Adipocyte (in vitro differentiated cells): ENCODE data around the gene RSPH10B2.
"Not testable (repeated sequence)": the region's sequence is repeated elsewhere in the genome, so short reads cannot be mapped to it uniquely, and the experiment has no call there.

Source experiments
- DNase-seq: peaks from one replicate; pipeline ENCODE4 v3.0.0-alpha.2; 2015; ENCODE audit warnings: low read depth
- H3K27me3 ChIP-seq: replicated peaks from 2 replicates; pipeline ENCODE4 v1.7.0; 2013; ENCODE audit warnings: mild to moderate bottlenecking, low read length, moderate library complexity; ENCODE audit not compliant: control insufficient read depth, insufficient read depth
- H3K36me3 ChIP-seq: 2 replicates; pipeline ENCODE4 v1.7.0; 2013; ENCODE audit warnings: low read length, mild to moderate bottlenecking, moderate library complexity; ENCODE audit not compliant: control insufficient read depth, insufficient read depth, severe bottlenecking
- H3K4me1 ChIP-seq: 2 replicates; pipeline ENCODE4 v1.7.0; 2013; ENCODE audit warnings: mild to moderate bottlenecking, low read length, moderate library complexity; ENCODE audit not compliant: control insufficient read depth, insufficient read depth
- H3K4me3 ChIP-seq: 2 replicates; pipeline ENCODE4 v1.7.0; 2013; ENCODE audit warnings: mild to moderate bottlenecking, low read length, moderate library complexity
- H3K9ac ChIP-seq: 2 replicates; pipeline ENCODE4 v1.7.0; 2013; ENCODE audit warnings: mild to moderate bottlenecking, low read length, moderate library complexity
- H3K9me3 ChIP-seq: 2 replicates; pipeline ENCODE4 v1.7.0; 2013; ENCODE audit warnings: mild to moderate bottlenecking, low read length, moderate library complexity; ENCODE audit not compliant: control insufficient read depth

The RSPH10B2 gene

DNA sequence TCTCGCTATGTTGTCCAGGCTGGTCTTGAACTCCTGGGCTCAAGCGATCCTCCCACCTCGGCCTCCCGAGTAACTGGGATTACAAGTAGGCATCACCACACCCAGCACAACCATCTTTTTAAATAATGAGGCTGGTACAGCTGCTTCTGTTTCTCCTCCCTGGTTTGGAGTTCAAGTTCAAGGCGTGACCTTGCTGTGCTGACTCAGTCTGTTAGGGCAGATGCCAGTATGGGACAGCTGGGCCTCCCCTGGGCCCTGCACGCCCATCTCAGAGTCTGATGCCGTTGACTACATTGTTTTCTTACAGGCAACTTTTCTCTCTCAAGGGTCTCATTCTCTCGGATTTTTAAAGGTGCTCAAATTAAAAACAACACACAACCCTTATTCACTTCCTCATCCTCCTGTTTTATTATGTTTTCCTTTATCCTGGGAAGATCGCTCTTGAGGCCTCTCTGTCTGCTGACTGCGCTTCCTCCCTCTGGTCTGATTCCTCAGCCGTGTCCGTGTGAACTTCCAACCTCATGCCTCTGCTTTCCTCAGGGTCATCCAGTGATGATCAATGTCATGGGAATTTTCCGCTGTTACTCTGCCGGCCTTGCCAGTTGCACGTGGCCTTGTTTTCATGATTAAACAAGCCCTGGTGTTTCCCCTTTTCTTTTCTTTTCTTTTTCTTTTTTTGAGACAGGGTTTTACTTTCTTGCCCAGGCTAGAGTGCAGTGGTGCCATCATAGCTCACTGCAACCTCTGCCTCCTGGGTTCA lies 38.4 kb downstream of the RSPH10B2 start:
- H3K9ac ChIP-seq, H3K27me3 ChIP-seq, H3K9me3 ChIP-seq, H3K36me3 ChIP-seq, H3K4me1 ChIP-seq, H3K4me3 ChIP-seq, DNase-seq: not testable (repeated sequence)

DNA sequence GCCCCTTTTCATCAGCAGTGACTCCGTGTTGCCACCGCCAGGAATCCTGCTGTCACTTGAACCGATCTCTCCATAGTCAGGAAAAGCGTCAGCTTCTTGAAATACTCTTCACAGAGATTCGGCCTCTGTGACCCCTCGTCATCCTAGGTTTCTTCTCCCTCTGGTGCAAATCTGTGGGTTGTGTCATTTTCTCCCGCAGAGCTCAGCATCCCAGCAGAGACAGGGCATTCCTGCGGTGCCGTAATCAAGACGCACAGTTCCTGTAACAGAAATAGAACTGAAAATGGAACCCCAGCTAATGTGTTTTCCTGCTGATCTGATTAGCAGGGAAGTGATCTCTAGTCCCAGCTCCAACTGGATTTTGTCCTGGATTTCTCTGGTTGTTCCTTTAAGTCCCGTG lies 40.4 kb downstream of the RSPH10B2 start:
- H3K9ac ChIP-seq, H3K27me3 ChIP-seq, DNase-seq, H3K36me3 ChIP-seq, H3K4me1 ChIP-seq, H3K9me3 ChIP-seq, H3K4me3 ChIP-seq: not testable (repeated sequence)

DNA sequence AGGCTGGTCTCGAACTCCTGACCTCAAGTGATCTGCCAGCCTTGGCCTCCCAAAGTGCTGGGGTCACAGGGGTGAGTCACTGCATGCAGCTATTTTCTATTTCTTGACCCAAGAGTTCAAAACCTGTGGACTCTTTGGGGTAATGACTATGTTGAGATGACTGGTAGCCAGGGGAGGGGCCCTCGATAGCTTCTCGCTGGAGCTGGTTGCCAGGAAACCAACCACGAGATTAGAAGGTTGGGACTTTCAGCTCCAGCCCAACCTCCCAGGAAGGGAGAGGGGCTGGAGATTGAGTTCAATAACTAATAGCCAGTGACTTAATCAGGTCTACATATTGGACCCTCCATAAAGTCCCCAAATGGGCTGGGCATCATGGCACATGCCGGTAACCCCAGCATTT lies 43.3 kb downstream of the RSPH10B2 start:
- not testable (repeated sequence) for DNase-seq, H3K9me3 ChIP-seq, H3K36me3 ChIP-seq, H3K9ac ChIP-seq, H3K27me3 ChIP-seq, H3K4me3 ChIP-seq, H3K4me1 ChIP-seq

DNA sequence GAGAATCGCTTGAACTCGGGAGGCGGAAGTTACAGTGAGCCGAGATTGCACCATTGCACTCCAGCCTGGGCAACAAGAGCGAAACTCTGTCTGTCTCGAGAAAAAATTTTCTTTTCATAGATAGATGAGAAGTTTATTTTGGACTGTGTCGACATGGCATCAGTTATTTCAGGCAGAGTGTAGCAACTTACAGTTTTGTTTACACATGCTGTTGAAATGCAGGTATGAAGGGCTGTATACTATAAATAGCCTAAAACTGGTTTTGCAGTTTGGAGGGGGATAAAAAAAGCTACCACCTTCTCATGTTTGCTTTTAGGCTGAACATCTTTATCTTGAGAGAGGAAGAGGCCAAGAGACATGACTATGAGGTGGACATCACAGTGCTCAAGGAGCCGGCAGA lies 44.1 kb downstream of the RSPH10B2 start:
- not testable (repeated sequence) for H3K27me3 ChIP-seq, H3K9ac ChIP-seq, H3K9me3 ChIP-seq, DNase-seq, H3K36me3 ChIP-seq, H3K4me3 ChIP-seq, H3K4me1 ChIP-seq

DNA sequence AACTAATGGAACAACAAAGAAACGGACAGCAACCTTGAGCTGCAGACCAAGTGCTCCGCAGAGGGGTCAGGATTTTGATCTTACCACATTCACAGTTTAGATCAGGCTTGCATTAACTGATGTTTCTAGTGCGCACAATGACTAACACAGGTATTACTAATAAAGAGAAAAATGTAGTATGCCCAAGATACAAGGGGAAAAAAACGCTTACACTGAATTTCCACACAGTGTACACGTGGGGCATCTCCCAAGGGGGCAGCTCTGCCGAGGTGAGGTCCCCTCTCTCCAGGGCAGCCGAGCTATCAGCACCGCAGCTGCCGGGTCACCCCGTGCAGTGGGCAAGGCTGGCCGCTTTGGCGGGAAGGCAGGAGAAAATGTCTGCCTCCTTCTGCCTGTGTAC lies 46.0 kb downstream of the RSPH10B2 start:
- not testable (repeated sequence) for DNase-seq, H3K4me1 ChIP-seq, H3K36me3 ChIP-seq, H3K9me3 ChIP-seq, H3K27me3 ChIP-seq, H3K9ac ChIP-seq, H3K4me3 ChIP-seq

DNA sequence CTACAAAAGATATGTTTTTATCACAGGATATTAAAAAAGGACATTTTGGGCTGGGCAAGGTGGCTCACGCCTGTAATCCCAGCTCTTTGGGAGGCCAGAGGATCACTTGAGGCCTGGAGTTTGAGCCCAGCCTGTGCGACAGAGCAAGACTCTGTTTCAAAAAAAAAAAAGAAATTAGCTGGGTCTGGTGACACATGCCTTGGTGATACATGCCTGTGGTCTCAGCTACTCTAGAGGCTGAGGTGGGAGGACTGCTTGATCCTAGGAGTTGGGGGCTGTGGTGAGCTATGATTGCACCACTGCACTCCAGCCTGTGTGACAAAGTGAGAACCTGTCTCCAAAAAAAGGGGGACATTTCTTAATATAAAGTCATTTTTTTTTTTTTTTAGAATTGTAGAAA lies 46.4 kb downstream of the RSPH10B2 start:
- H3K36me3 ChIP-seq, DNase-seq, H3K4me1 ChIP-seq, H3K9me3 ChIP-seq, H3K4me3 ChIP-seq, H3K9ac ChIP-seq, H3K27me3 ChIP-seq: not testable (repeated sequence)

DNA sequence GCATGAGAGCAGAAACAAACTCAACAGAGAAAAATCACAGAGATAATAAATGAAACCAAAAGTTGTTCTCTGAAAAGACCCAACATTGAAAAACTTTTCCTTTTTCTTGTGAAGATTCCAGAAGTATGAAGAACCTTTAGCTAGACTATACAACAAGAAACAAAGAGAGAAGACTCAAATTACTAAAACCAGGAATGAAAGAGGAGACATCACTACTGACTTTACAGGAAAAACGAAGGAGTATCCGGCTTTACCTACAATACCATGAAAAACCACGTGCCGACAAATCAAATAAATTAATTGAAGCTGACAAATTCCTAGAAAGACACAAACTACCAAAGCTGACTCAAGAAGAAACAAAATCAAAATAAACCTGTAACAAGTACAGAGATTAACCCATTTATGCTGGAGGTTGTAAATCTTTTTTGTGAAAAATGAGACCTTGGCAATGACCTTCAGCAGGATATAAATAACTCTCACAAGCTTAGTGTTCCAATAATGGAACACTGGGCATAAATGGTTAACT lies 53.6 kb downstream of the RSPH10B2 start:
- not testable (repeated sequence) for H3K27me3 ChIP-seq, H3K4me3 ChIP-seq, DNase-seq, H3K9ac ChIP-seq, H3K9me3 ChIP-seq, H3K4me1 ChIP-seq, H3K36me3 ChIP-seq

DNA sequence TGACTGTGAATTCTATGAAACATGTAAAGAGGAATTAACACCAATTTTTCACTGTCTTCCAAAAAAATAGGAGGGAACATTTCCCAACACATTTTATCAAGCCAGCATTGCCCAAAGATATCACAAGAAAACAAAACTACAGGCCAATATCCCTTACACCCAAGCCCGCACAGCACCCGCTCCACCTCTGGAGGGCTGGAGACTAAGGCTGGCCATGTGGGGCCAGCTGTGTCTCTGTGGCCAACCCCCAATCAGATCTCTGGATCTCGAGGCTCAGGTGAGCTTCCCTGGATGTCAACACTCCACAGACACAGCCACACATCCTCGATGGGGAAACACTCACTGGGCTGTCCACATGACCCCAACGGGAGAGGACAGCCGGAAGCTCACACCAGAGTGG lies 54.1 kb downstream of the RSPH10B2 start:
- H3K9ac ChIP-seq, H3K27me3 ChIP-seq, H3K4me3 ChIP-seq, H3K36me3 ChIP-seq, H3K9me3 ChIP-seq, H3K4me1 ChIP-seq, DNase-seq: not testable (repeated sequence)

DNA sequence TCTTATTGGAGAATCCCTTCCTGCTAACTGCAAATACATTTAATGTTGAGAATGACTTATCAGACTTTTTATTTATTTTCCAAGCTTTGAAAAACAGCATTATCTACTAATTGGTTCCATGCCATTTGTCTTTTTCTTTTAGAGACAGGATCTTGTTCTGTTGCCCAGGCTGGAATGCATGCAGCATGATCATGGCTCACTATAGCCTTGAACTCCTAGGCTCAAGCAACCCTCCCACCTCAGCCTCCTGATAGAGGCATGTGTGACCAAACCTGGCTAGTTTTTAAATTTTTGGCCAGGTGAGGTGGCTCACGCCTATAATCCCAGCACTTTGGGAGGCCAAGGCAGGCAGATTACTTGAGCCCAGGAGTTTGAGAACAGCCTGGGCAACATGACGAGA lies 59.1 kb downstream of the RSPH10B2 start:
- H3K36me3 ChIP-seq = peaks cover 17% of the 10 kb centered on the region
- H3K9ac ChIP-seq, H3K9me3 ChIP-seq, H3K4me1 ChIP-seq, H3K27me3 ChIP-seq, H3K4me3 ChIP-seq, DNase-seq: not testable (repeated sequence)

DNA sequence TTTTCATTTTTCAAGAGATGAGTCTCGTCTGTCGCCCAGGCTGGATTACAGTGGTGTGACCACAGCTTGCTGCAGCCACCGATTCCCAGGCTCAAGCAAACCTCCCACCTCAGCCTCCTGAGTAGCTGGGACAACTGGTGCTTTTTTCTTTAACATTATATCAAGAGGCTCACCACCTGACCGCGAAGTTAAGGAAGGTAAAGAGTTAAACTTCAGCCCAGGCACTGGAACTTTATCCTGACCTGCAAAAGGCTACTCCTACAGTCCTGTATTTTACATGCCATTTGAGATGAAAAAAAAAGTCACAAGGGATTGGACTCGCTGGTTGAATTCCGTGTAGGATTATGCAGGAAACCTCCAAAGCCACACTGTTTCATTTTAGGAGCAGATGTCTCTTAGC lies 61.6 kb downstream of the RSPH10B2 start:
- not testable (repeated sequence) for H3K4me3 ChIP-seq, H3K9me3 ChIP-seq, H3K4me1 ChIP-seq, DNase-seq, H3K27me3 ChIP-seq, H3K9ac ChIP-seq
- peaks cover 23% of the 10 kb centered on the region for H3K36me3 ChIP-seq

DNA sequence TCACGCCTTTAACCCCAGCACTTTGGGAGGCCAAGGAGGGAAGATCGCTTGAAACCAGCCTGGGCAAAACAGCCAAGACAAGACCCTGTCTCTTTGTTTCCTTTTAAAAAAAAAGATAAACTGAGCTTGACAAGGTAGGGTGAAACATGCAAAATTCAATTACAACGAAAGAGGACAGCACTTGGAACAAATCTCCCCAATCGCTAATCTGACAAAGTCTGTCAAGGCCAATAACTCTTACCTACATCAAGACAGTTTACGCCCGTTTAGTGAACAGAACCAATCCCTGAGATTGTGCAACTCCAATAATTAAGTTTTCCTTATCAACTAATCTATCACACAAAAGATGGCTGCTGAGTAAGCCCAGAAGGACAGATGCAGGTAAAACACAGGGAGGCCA lies 67.7 kb downstream of the RSPH10B2 start:
- H3K36me3 ChIP-seq = peaks cover 23% of the 10 kb centered on the region
- not testable (repeated sequence) for H3K27me3 ChIP-seq, H3K4me3 ChIP-seq, H3K9ac ChIP-seq, DNase-seq, H3K9me3 ChIP-seq, H3K4me1 ChIP-seq
